ENCODE measurements around the gene ANKRD52. TPM values are rescaled to one million over a fixed set of nuclear protein-coding genes. Genes with fewer than 3 reads are reported as not detected.

The ANKRD52 gene
- total and polyA plus RNA-seq, 2 donors (not counting 3 experiments of a cell fraction or from before 2014, with no cell fraction given) = 30.8 to 62.0 TPM

DNA sequence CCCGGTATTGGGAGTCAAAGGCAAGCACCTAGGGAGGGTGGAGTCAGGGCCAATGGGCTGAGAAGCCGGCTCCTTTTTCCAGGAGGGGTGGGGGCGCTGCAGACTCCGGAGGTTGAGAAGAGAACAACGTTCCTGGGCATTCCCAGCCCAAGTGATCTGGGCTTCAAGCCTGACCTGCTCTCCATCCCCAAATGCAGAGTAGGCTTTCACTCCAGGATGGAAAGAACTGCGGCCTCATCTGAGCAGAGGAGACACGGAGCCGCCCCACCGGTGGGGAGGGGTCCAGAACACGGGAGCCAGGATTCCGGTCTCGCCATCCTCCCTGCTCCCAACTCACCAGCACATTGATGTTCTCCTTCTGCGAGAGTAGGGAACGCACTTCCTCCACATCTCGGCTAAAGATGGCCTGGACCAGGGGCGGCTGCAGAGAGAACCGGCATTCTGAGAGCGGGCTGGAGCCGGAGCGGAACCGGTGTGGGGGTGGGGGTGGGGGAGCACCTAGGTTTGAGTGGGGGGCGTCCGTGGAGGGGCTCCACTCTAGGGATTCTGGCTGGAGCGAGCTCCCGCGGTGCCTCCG lies 605 bp downstream of the ANKRD52 start:
- CTCF ChIA-PET = interaction anchor here (0.6 to 4.0 kb wide), 19 partner anchors 9 to 323 kb away, joined by 3 to 50 read pairs (median 4); partner anchors contain the start of genes COQ10A, RNF41, SMARCC2 and ZC3H10
- Histone ChIP-seq H3K9ac (replicated peaks; ENCODE audit: extremely low read depth, insufficient read depth, low read length) (peak overlapping the region; percentile 81), H3K4me3 (replicated peaks in 1 of 3; ENCODE audit: insufficient read depth in 1 of 3, low read depth in 1 of 3, low read length in 3 of 3) (peak overlapping the region; percentile 84 to 96 (median 91)), H3K36me3 (ENCODE audit: control insufficient read depth in 2 of 2, extremely low read depth in 1 of 2, insufficient read depth in 2 of 2, low read length in 2 of 2) (peaks cover 22 to 31% of the 10 kb centered on the region in 2 experiments), H2AFZ (ENCODE audit: low read depth, low read length) (peak overlapping the region; percentile 68), H4K20me1 (replicated peaks; ENCODE audit: control insufficient read depth, extremely low read depth, insufficient read depth, low read length) (no peaks in the 10 kb centered on the region), H3K9me1 (replicated peaks; ENCODE audit: control insufficient read depth, extremely low read depth, insufficient read depth, low read length) (no peaks in the 10 kb centered on the region), H3K4me1 (ENCODE audit: control insufficient read depth, extremely low read depth, insufficient read depth, low read length) (peaks cover 18% of the 10 kb centered on the region), H3K79me2 (ENCODE audit: control insufficient read depth, insufficient read depth, low read length) (peaks cover 26% of the 10 kb centered on the region), H3K27me3 (ENCODE audit: control insufficient read depth in 2 of 2, insufficient read depth in 2 of 2, low read length in 2 of 2) (no peaks in the 10 kb centered on the region), H3K9me3 (replicated peaks; ENCODE audit: control insufficient read depth, insufficient read depth, low read length) (no peaks in the 10 kb centered on the region), H3K27ac (ENCODE audit: insufficient read depth, low read depth, low read length) (peak overlapping the region; percentile 22), H3K4me2 (ENCODE audit: insufficient read depth, low read length) (peak overlapping the region; percentile 81)
- dilution Hi-C loops (cut with MboI; ENCODE audit: extremely low pct_ligation_motif_present, low sequenced_read_pairs) = no loop called here
- intact Hi-C loops (cut with micrococcal nuclease) = loop anchor here (1.0 kb wide), 4 partner anchors 9 to 139 kb away; partner anchors contain the start of genes COQ10A, NABP2 and ZC3H10
- DNase-seq (ENCODE audit: low read depth, low spot score) = peak; percentile 45
- FAIRE-seq = peak; percentile 79
- POLR2A ChIA-PET = interaction anchor here (1.6 kb wide), 1 partner anchor 36 kb away, joined by 3 read pairs; the partner anchor contains the start of gene RNF41
- no peak for TF ChIP-seq FOS (IDR thresholded peaks at IDR 0.05; ENCODE audit: borderline replicate concordance, insufficient read depth, low read length)
- TF ChIP-seq, protein P1, sequence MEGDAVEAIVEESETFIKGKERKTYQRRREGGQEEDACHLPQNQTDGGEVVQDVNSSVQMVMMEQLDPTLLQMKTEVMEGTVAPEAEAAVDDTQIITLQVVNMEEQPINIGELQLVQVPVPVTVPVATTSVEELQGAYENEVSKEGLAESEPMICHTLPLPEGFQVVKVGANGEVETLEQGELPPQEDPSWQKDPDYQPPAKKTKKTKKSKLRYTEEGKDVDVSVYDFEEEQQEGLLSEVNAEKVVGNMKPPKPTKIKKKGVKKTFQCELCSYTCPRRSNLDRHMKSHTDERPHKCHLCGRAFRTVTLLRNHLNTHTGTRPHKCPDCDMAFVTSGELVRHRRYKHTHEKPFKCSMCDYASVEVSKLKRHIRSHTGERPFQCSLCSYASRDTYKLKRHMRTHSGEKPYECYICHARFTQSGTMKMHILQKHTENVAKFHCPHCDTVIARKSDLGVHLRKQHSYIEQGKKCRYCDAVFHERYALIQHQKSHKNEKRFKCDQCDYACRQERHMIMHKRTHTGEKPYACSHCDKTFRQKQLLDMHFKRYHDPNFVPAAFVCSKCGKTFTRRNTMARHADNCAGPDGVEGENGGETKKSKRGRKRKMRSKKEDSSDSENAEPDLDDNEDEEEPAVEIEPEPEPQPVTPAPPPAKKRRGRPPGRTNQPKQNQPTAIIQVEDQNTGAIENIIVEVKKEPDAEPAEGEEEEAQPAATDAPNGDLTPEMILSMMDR (IDR thresholded peaks at IDR 0.05; ENCODE audit: extremely low read depth in 1 of 2, insufficient read depth in 1 of 2, low read depth in 1 of 2, low read length in 2 of 2) = peak in 1 of 2 donors; percentile 14
- no peak for TF ChIP-seq POLR2A (IDR thresholded peaks at IDR 0.05; ENCODE audit: low read depth, low read length)
- TF ChIP-seq, protein P2, sequence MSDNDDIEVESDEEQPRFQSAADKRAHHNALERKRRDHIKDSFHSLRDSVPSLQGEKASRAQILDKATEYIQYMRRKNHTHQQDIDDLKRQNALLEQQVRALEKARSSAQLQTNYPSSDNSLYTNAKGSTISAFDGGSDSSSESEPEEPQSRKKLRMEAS (IDR thresholded peaks at IDR 0.05; ENCODE audit: insufficient read depth, insufficient read length) = no peak
- no peak for TF ChIP-seq MYC (IDR thresholded peaks at IDR 0.05; ENCODE audit: low read depth, low read length)
- TF ChIP-seq POLR2AphosphoS5 (IDR thresholded peaks at IDR 0.05; ENCODE audit: insufficient read depth, low read depth, low read length) = no peak
- BruUV-seq (replicated peaks) = TSS peak; percentile 32
